Testis (tissue), 2 donors: ENCODE data around the gene ECHS1.

Source experiments
- CTCF ChIP-seq, 3 experiments: fragments of 450-650 bp in 2 of 3; fragments of 200-600 bp in 1 of 3; sonication (generic) in 1 of 3; IDR thresholded peaks; one replicate each; pipeline ENCODE4 v1.5.1; 2016 to 2019; ENCODE audit warnings: antibody characterized with exemption in 3 of 3, mild to moderate bottlenecking in 2 of 3, moderate library complexity in 1 of 3
- POLR2A ChIP-seq: fragments of 450-650 bp; IDR thresholded peaks from one replicate; pipeline ENCODE4 v1.6.1; 2017; ENCODE audit warnings: antibody characterized with exemption, mild to moderate bottlenecking, moderate library complexity

DNA sequence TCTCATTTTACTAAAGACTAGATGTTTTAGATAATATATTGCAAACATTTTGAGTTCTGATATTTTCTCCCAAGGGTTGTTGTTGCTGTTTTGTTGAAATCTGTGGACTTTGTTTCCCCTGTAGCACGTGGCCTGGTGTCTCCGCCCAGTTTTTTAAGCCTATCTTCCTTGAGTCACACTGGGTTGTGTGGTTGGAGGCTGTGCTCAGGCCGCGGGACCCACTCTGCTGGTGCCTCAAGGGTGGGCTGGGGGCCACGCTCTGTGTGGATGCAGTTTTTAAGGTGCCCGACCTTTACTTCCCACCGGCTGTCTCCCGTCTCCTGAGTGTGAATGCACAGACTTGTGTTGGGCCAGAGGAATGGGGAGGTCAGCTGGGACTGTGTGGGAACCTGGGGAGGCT is 30.2 kb downstream of the ECHS1 start:
- TF ChIP-seq CTCF (IDR thresholded peaks at IDR 0.05) (no peak), POLR2A (no peak)
